Activated CD8-positive, alpha-beta memory T cell treated with anti-CD3 and anti-CD28 coated beads, Interleukin-2, amount 50 U/mL, for 24 hours (primary cell): ENCODE results near the gene ARRDC5.
"Not testable (repeated sequence)": the region's sequence is repeated elsewhere in the genome, so short reads cannot be mapped to it uniquely, and the experiment has no call there.

Source experiments
- DNase-seq: peaks from one replicate; pipeline ENCODE4 v3.0.0-alpha.2; 2020; ENCODE audit errors: extremely low read depth

ARRDC5 gene

GRCh38 chr19:4902796-4903195 is at the start of gene ARRDC5:
Gene ARRDC5 (minus strand): TSS chr19:4902896. CDS start chr19:4902825, 71 bp downstream.
- no peak for DNase-seq

- no peak for DNase-seq
These were observed 49.0 kb upstream of the ARRDC5 start for GRCh38 chr19:4951656-4952055.

GRCh38 chr19:4950650-4951049 is 48.0 kb upstream of the ARRDC5 start:
- not testable (repeated sequence) for DNase-seq

DNA sequence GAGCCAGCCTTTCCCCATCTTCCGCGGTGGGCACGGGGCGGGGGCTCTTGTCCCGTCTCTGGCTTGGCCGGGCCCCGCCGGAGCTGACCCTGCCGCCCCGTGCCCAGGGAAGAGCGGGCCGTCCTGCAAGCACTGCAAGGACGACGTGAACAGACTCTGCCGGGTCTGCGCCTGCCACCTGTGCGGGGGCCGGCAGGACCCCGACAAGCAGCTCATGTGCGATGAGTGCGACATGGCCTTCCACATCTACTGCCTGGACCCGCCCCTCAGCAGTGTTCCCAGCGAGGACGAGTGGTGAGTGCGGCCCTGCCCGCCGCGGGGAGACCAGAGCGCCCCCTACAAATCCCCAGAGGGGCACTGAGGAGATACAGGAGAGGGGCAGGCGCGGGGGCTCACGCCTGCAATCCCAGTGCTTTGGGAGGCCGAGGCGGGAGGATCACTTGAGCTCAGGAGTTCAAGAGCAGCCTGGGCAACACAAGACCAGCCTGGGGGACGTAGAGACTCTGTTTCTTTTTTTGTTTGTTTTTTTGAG is 39.0 kb upstream of the ARRDC5 start:
- not testable (repeated sequence) for DNase-seq

- DNase-seq = no peak
These were observed 36.8 kb upstream of the ARRDC5 start for GRCh38 chr19:4939466-4939865.

DNA sequence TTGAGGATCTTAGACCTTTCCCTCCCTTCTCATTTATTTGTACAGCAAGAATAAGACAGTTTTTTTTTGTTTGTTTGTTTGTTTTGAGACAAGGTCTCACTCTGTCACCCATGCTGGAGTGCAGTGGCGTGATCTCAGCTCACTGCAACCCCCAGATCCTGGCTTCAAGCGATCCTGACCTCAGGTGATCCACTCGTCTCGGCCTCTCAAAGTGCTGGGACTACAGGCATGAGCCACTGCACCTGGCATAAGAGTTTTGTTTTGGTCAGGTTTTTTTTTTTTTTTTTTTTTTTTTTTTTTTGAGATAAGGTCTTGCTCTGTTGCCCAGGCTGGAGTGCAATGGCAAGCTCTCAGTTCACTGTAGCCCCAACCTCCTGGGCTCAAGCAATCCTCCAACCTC is 35.8 kb upstream of the ARRDC5 start:
- DNase-seq = not testable (repeated sequence)

DNA sequence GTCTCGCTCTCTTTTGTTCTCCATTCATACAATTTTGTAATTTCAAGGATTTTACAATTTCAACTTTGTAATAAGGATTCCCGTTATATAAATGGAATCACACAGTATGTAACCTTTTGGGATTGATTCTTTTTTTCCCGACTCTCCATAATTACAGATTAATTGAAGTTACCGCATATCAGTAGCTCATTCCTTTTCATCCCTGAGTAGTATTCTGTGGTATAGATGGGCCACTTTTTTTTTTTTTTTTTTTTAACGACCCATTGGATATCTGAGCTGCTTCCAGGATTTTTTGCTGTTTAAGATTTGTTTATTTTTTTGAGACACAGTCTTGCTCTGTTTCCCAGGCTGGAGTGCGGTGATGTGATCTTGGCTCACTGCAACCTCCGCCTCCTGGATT is 34.4 kb upstream of the ARRDC5 start:
- DNase-seq = no peak

- DNase-seq = no peak
These were observed 32.7 kb upstream of the ARRDC5 start for GRCh38 chr19:4935444-4935843.

DNA sequence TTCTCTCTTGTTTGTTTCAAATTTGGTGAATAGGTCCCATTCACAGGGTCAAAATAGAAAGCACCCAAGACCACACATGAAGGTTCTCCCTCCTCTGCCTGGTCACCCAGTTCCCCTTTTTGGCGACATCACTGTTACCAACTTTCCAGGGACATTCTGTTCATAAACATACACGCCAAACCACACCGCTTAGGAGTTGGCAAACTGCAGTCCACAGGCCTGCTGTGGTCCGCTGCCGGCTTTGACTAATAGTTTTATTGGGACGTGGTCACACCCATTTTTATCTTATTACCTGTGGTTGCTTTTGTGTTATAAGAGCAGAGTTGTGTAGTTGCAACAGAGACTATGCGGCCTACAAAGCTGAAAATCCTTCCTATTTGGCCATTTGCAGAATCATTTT is 30.8 kb upstream of the ARRDC5 start:
- DNase-seq = no peak

DNA sequence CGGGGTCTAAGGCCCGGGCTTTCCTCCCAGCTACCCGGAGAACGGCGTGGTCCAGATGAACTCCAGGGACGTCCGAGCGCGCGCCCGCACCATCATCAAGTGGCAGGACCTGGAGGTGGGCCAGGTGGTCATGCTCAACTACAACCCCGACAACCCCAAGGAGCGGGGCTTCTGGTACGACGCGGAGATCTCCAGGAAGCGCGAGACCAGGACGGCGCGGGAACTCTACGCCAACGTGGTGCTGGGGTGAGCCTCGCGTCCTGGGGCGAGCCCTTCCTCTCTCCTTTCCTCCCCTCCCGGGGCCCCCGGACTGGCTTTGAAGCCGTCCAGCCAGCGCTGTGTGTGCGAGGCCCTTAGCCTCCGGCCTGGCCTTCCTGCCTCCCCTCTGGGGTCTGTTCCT is 30.0 kb upstream of the ARRDC5 start:
- no peak for DNase-seq

DNA sequence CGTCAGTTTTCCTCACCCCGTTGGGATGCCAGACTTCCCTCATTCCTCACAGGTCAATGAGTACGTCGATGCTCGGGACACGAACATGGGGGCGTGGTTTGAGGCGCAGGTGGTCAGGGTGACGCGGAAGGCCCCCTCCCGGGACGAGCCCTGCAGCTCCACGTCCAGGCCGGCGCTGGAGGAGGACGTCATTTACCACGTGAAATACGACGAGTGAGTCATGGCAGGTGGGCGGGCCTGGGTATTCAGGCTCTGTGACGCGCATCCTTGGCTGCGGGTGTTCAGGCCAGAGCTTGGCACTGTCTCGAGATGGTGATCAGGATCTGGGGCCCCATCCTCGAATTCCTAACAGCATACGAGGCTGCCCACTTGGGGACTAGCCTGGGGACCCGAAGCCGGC is 28.0 kb upstream of the ARRDC5 start:
- DNase-seq = no peak

DNA sequence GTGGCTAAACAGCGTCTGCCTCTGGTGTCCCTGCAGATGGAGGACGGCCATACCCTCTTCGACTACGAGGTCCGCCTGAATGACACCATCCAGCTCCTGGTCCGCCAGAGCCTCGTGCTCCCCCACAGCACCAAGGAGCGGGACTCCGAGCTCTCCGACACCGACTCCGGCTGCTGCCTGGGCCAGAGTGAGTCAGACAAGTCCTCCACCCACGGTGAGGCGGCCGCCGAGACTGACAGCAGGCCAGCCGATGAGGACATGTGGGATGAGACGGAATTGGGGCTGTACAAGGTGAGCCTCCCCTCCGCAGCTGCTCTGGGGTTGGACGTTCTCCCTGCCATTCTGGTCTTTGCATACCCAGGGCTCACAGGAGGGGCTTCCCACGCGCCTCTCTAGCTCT is 26.5 kb upstream of the ARRDC5 start:
- DNase-seq = no peak

GRCh38 chr19:4923276-4923747 is 20.6 kb upstream of the ARRDC5 start:
- DNase-seq = no peak

DNA sequence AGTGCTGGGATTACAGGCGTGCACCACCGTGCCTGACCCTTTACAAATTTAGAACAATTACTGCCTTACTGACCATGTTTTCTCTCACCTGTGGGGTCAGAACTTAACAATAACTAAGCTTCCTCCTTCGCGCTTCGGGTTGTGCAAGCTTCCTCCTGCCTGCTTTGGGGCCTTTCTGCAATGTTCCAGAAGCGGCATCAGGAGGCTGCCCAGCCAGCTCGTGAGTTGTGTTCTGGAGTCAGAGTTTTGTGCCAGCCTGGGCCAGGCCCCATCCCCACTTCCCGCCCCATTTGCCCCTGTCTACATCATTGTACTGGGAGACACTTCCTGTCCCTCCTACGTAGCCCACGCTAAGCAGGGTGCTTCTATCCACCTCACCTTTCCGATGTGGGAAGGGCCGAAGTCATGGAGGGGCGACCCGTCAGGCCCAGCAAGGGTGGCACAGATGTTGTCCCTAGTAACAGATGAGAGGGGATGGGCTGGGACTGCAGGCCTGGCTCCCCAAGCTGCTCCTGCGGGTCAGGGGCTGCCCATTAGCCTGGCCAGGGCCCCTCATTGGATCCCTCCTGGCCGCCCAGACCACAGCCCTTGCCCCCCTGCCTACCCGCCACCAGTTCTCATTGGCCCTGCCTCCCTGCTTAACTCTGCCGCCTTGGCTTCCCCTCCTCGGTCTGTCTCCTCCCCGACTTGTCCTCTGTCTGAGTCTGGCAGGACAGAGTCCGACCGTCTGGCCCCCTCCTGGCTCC is 20.0 kb upstream of the ARRDC5 start:
- no peak for DNase-seq

DNA sequence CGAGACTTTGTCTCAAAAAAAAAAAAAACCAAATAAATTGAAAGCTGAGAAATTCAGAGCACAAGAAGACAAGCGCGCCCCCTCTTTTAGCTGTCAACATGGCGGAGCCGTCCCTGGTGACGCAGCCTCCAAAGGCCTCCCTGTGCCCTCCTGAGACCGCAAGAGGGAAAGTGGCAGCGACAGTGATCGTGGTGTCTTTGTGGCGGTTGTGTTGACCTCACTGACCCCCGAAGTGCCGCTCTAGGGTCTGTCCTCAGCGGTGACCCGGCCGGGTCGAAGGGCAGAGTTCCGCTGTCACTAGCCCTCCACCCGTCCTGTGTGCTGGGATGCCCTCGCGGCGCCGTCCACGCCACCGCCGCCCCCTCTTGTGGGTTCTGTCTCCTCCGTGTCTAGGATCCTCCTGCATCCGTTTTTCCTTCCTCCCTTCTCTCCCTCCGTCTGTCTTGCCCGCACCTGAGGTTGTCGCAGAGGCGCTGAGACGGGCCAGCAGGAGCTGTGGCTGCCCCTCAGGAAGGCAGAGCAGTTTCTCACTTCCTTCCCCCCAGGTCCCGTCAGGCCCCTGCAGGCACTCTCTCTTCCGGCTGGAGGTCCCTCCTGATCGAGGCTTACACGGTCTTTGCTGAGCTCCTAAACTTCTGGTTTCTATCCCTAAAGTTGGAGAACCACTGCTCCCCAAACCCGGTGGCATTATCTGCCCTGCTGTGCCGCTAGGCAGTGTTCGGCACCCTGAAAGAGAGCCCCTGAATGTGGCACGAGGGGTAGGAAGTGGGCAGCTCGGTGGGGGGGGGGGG is 13.8 kb upstream of the ARRDC5 start:
- DNase-seq = no peak

DNA sequence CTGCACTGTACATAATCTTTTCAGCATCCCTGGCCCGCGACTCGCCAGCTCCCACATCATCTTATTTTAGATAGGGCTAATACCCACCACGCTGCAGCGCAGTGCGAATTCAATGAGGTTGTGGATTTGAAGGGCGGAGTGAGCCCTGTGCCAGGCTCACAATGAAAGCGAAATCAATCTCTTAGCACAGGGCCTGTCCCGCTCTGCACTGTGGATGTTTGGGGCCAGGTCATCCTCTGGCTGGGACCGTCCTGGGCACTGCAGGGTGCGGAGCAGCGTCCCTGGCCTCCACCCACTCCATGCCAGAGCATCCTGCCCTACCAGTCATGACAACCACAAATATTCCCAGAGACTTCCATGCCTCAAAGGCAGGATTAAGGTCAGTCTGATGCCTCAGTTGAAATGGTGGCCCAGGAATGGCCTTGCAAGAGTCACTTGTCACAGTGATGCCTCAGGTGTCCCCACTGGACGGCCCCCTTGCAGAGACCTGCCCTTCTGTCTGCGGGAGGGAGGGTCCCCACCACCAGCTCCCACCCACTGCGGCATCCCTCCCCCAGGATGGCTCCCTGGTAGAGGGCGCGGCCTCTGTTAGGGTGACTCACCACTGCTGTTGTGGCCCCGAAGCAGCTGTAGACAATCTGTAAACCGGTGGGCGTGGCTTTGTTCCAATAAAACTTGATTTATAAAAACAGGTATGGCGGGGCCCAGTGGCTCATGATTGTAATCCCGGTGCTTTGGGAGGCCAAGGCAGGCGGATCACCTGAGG is 12.2 kb upstream of the ARRDC5 start:
- DNase-seq = peak; percentile 48

GRCh38 chr19:4913996-4914735 is 11.5 kb upstream of the ARRDC5 start:
- DNase-seq = no peak

DNA sequence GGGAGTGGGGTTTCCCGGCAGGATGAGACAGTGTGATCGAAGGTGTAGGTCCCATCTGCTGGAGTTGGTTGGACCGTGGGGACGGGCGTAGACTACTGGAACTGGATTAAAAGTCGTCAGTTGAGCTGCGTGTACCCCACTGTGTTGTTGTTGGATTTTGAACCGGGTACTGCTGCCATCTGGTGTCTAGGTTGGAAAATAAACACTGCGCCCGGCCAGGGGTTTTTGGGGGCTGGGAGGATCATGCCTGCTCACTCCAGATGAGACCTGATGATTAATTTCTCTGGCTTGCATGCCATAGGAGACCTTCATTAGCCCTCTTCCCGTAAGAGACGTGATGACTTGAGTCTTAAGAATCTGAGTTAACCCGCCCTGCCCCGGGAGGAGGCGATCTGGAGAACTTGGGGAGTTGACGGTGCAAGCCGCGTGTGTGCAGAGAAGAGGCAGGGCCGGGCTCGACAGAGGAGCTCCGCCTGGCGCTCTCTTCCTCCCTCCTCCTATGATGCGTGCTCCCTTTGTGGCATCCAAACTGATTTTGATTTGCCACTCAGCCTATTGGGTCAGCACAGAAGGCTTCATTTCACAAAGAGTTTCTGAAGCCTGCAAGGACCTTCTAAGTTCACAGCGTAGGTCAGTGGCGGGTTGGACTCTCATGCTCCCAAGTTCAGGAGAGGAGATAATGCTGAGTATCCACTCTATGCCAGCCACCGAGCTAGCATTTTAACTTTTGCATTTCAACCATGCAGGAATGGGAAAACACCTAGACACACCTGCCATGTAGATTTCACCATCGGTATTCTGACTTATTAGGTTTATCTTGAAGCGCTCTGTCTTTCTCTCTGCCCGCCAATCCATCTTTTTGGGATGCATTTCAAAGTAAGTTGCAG is 9.3 kb upstream of the ARRDC5 start:
- peak; percentile 60 for DNase-seq

DNA sequence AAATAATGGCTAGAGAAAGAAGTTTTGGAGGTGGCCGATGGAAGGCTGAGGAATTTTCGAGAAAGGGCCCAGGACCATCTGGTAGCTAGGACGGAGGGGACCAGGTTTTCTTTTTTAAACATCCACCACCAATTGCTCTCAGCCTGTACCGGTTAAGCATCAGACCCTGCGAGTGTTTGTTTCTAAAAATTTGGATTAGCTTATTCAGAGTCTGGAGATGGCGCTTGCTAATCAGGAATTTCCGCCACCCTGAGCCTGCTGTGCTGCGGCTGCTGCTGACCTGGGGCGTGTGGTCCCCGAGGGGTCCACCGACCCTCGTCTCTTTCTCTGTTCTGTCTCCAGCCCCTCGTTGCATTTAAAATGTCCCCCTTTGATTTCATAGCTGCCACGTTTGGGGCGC is 8.6 kb upstream of the ARRDC5 start:
- DNase-seq = no peak

GRCh38 chr19:4910594-4911281 is 8.0 kb upstream of the ARRDC5 start:
- no peak for DNase-seq
